ENCODE results near the gene CDK5RAP2.
A peak's percentile ranks its signal among the peaks of the same experiment; 100 is the strongest.

CDK5RAP2 gene

DNA sequence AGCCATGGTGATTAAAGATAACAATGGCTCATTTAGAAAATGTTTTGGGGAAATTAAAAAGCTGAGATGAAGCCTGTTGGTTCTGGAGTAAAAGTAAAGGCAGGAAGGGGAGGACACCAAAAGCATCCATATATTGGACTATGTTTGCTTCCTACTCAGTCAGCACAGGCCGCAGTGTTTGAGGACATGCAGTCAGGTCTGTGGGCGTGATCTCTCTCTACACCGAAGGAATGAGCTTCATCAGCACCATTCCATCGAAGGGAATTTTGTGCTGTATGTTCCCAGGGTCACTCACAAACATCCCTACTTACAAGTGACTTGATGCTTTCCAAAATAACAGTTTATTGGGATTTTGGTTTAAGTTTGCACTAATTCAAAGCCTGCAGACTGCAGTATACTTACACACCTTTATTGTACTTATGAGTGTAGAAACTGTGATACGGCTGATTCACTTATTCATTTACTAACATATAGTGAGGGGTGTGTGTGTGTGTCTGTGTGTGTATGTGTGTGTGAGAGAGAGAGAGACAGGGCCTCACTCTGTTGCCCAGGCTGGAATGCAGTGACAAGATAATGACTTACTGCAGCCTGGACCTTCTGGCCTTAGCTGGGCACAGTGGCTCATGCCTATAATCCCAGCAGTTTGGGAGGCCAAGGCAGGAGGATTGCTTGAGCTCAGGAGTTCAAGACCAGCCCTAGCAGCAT lies 13.4 kb upstream of the CDK5RAP2 start:
- in situ Hi-C loops (cut with MboI; ENCODE audit: low pct_unique_long_range_greater_than_20kb, low sequenced_read_pairs): no loop called here
- no peak for DNase-seq

GRCh38 chr9:120592210-120592609 lies 12.2 kb upstream of the CDK5RAP2 start:
- in situ Hi-C loops (cut with MboI; ENCODE audit: low pct_unique_long_range_greater_than_20kb, low sequenced_read_pairs): no loop called here
- no peak for DNase-seq

- in situ Hi-C loops (cut with MboI; ENCODE audit: low pct_unique_long_range_greater_than_20kb, low sequenced_read_pairs): no loop called here
- no peak for DNase-seq
Measured at GRCh38 chr9:120587328-120587727, 7.4 kb upstream of the CDK5RAP2 start.

GRCh38 chr9:120583958-120584369 lies 4.0 kb upstream of the CDK5RAP2 start:
- in situ Hi-C loops (cut with MboI; ENCODE audit: low pct_unique_long_range_greater_than_20kb, low sequenced_read_pairs): no loop called here
- peak; percentile 94 for DNase-seq

DNA sequence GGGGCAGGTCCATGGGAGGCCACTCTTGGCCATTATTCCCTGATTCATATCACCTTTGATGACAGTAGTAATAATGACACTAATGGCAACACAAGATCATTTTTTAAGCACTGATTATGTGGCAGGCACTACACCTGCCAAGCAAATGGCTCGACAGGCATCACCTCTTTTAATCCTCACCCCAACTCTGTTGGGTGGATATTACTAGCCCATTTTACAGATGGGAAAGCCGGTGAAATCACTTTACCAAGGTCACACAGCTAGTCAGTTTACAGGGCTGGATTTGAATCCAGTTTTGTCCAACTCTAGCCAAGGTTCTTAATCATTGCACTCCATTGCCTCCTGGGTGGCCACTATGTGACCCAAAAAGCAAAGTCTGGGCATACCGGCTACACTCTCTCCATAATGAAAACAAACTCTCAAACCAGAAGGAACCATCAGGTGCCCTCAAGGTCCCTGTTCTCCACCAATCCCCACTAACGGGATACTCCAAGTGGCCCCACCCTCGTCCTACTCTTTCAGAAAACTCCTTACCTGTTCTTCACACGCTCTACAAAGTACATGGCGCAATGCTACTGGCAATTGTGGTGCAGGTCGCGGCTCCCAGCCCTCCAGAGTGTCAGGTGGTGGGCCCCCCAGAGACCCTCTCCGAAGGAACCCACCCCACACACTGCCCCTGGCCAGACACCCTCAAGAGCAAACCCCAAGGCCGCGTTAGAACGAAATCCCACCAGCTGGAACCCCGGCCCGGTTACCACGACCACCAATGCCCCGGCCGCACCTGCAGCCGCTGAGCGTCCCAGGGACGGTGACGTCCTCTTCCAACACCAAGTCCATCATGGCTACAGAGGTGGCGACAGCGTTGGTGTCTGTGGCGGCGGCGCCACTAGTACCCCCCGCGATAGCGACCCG lies 572 bp downstream of the CDK5RAP2 start:
- in situ Hi-C loops (cut with MboI; ENCODE audit: low pct_unique_long_range_greater_than_20kb, low sequenced_read_pairs): no loop called here
- peak; percentile 30 for DNase-seq

- in situ Hi-C loops (cut with MboI; ENCODE audit: low pct_unique_long_range_greater_than_20kb, low sequenced_read_pairs): no loop called here
- DNase-seq: no peak
Measured at GRCh38 chr9:120574473-120574872, 5.5 kb downstream of the CDK5RAP2 start.

GRCh38 chr9:120572472-120572871 lies 7.5 kb downstream of the CDK5RAP2 start:
- in situ Hi-C loops (cut with MboI; ENCODE audit: low pct_unique_long_range_greater_than_20kb, low sequenced_read_pairs): no loop called here
- DNase-seq: no peak

DNA sequence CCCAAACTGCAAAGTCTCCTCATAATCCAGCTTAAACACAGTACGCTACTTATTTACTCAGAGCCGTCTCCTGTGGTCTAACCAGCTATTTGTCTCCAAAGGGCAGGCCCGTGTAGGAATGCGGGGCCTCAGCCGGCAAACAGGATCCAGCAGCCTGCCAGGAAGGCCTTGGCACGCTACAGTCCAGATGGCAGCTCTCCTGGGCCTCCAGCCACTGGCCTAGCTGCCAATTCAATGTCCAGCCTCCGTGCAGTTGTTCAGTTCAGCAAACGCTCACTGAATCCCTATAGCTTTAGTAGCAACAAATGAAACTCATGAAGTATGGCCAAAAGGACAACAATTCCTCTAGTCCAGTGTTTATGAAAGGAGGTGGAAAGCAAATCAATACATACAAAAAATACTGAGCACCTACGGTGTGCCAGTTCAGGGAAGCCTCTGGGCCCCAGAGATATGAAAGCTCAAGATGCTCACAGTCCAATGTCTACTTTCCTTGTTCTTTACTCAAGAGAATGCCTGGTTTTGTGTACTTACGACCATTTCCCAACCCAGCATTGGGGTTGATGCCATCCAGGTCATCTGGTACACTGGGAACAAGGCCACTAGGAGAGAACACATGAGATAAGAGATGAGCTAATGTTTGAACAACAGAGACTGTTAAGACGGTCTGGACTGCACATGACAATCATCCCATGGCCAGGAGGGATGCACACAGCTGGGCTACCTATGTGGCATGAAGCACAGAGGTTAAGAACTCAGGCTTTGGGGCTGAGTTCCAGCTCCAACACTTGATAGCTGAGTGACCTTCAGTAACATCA lies 8.3 kb downstream of the CDK5RAP2 start:
- in situ Hi-C loops (cut with MboI; ENCODE audit: low pct_unique_long_range_greater_than_20kb, low sequenced_read_pairs): no loop called here
- no peak for DNase-seq

DNA sequence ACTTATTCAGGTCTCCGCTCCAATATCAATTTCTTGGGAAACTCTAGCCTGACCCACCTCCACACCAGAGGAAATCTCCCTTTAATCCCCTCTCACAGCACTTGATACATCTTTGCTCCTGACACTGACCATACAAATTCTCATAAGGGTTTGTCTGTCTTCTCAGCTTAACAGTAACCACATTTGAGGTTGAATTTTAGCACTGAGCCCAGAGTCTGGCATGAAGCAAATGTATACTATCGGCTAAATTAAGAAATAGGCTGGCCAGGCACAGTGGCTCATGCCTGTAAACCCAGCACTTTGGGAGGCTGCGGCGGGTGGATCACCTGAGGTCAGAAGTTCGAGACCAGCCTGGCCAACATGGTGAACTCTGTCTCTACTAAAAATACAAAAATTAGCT lies 9.7 kb downstream of the CDK5RAP2 start:
- in situ Hi-C loops (cut with MboI; ENCODE audit: low pct_unique_long_range_greater_than_20kb, low sequenced_read_pairs): no loop called here
- no peak for DNase-seq

DNA sequence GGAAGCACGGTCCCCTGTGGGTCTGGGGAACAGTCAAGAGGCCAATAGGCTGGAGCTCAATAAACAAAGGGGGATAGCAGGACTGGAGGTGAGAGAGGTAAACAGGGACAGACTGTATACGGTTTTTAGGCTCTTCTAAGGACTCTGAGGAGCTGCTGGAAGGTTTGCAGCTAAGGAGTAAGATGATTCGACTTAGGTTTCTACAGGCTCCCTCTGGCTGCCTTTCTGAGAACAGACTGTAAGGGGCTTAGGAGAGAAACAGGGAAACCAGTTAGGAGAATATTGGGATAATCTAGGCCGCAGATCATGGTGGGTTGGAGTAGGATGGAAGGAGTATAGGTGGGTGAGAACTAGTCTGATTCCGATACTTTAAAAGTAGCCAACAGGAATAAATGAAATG lies 10.4 kb downstream of the CDK5RAP2 start:
- in situ Hi-C loops (cut with MboI; ENCODE audit: low pct_unique_long_range_greater_than_20kb, low sequenced_read_pairs): no loop called here
- DNase-seq: no peak

DNA sequence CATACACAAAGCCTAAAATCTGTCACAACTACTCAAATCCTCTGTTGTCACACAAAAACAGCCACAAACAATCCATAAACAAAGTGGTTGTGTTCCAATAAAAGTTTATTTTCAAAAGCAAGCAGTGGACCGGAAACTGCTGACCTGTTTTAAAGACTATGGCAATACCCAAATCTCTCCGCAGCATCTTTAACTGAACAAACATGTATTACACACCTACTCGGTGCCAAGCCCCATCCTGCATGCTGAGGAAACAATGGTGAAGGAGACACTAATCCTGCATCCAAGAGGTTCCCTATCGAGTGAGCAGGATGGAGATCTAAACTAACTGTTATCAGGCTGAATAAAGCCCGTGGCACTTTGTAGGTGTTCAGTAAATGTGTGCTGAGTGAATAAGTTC lies 11.2 kb downstream of the CDK5RAP2 start:
- DNase-seq: no peak
- in situ Hi-C loops (cut with MboI; ENCODE audit: low pct_unique_long_range_greater_than_20kb, low sequenced_read_pairs): no loop called here

DNA sequence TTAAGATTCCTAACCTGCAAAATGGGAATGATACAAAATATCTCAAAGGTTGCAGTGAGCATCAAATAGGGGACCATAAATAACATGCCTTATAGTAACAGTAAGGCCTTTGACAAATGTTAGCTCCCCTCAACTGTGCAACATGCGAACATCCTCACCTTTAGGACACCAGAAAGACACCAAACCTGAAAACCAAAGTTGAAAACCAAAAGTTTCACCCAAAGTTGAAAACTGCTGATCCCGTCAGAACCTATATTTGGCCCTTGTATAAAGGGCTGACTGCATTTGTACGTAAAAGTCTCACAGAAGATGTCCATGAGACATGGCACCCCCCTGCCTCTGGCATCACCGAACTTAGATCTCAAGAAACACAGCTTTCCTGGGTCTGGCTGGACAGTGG lies 12.1 kb downstream of the CDK5RAP2 start:
- in situ Hi-C loops (cut with MboI; ENCODE audit: low pct_unique_long_range_greater_than_20kb, low sequenced_read_pairs): no loop called here
- DNase-seq: no peak

GRCh38 chr9:120567081-120567480 lies 12.9 kb downstream of the CDK5RAP2 start:
- in situ Hi-C loops (cut with MboI; ENCODE audit: low pct_unique_long_range_greater_than_20kb, low sequenced_read_pairs): no loop called here
- DNase-seq: no peak

- in situ Hi-C loops (cut with MboI; ENCODE audit: low pct_unique_long_range_greater_than_20kb, low sequenced_read_pairs): no loop called here
- DNase-seq: no peak
Measured at GRCh38 chr9:120564589-120564988, 15.4 kb downstream of the CDK5RAP2 start.

DNA sequence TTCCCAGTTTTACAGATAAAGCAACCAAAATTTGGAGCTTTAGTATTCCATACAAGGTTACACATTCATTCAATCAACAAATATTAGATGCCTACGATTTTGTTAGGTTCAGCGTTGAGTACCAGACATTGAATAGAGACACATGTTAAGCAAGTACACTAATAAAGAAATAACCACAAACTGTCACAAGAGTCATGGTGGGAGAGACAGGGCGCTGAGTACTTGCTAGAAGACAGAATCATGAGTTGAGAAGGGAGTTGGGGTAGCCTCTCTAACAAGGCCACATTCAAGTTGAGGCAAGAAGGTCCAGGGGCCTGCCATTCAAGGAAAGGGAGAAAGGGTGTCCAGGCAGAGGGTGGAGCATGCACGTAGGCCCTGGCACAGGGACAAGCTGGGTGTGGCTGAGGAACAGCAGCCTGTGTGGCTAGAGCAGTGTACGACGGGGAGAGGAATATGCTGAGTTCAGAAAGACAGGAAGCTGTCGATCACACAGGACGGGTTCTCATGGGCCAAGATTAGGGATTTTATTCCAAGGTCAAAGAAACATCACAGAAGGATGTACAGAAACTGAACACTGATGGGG lies 17.0 kb downstream of the CDK5RAP2 start:
- DNase-seq: no peak
- in situ Hi-C loops (cut with MboI; ENCODE audit: low pct_unique_long_range_greater_than_20kb, low sequenced_read_pairs): no loop called here

GRCh38 chr9:120561709-120562108 lies 18.3 kb downstream of the CDK5RAP2 start:
- DNase-seq: no peak
- in situ Hi-C loops (cut with MboI; ENCODE audit: low pct_unique_long_range_greater_than_20kb, low sequenced_read_pairs): no loop called here

DNA sequence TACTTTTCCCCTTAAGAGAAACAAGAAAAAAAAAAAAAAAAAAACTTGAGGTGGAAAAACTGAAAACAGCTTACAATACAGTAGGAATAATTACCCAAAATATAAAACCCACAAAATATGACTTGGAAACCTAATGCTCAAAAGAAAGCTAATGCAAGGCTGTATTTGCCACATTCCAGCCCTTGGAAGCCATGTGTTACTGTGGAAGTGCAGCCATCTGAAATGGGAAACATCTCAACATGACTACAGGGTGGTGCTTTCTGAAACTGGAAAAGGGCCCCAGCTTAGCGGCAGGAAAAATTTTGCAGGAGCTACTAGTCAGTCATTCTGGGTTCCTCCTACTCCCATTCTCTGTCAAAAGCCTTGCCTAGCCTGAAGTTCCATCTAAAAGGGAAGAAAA lies 20.4 kb downstream of the CDK5RAP2 start:
- DNase-seq: no peak
- in situ Hi-C loops (cut with MboI; ENCODE audit: low pct_unique_long_range_greater_than_20kb, low sequenced_read_pairs): no loop called here

GRCh38 chr9:120558454-120558853 lies 21.5 kb downstream of the CDK5RAP2 start:
- in situ Hi-C loops (cut with MboI; ENCODE audit: low pct_unique_long_range_greater_than_20kb, low sequenced_read_pairs): no loop called here
- no peak for DNase-seq

- in situ Hi-C loops (cut with MboI; ENCODE audit: low pct_unique_long_range_greater_than_20kb, low sequenced_read_pairs): no loop called here
- DNase-seq: no peak
Measured at GRCh38 chr9:120557205-120557604, 22.8 kb downstream of the CDK5RAP2 start.

Measured in KBM-7 (cell line).